Body of pancreas (tissue), 4 donors: ENCODE data around the gene MRC1.

Experiments
- POLR2A ChIP-seq, 3 donors: fragments of 450-650 bp; IDR thresholded peaks; one replicate each; pipeline ENCODE4 v1.6.1; 2016; ENCODE audit warnings: antibody characterized with exemption in 3 of 3, mild to moderate bottlenecking in 2 of 3
- TF ChIP-seq, protein P1 (sequence below), 7 experiments: fragments of 450-650 bp in 4 of 7; fragments of 200-600 bp in 3 of 7; sonication (generic) in 3 of 7; IDR thresholded peaks; one replicate each; pipeline ENCODE4 v1.5.1; 2016 to 2019; ENCODE audit warnings: antibody characterized with exemption in 7 of 7

DNA sequence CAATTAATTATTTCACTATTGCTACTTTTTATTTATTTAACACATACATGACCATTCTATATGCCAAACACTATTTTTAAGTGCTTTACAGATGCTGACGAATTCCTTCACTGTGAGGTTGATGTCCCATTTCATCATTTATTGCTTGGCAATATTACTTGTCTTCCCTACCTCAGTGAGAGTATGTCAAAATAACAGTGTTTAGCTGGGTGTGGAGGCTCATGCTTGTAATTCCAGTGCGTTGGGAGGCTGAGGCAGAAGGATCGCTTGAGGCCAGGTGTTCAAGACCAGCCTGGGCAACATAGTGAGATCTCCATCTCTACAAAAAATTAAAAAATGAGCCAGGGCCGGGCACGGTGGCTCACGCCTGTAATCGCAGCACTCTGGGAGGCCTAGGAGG, 19.8 kb upstream of the MRC1 start:
- TF ChIP-seq, protein P1, sequence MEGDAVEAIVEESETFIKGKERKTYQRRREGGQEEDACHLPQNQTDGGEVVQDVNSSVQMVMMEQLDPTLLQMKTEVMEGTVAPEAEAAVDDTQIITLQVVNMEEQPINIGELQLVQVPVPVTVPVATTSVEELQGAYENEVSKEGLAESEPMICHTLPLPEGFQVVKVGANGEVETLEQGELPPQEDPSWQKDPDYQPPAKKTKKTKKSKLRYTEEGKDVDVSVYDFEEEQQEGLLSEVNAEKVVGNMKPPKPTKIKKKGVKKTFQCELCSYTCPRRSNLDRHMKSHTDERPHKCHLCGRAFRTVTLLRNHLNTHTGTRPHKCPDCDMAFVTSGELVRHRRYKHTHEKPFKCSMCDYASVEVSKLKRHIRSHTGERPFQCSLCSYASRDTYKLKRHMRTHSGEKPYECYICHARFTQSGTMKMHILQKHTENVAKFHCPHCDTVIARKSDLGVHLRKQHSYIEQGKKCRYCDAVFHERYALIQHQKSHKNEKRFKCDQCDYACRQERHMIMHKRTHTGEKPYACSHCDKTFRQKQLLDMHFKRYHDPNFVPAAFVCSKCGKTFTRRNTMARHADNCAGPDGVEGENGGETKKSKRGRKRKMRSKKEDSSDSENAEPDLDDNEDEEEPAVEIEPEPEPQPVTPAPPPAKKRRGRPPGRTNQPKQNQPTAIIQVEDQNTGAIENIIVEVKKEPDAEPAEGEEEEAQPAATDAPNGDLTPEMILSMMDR (IDR thresholded peaks at IDR 0.05): no peak
- TF ChIP-seq POLR2A (IDR thresholded peaks at IDR 0.05): no peak
